LNCaP clone FGC (cell line): ENCODE results near the gene TMEM132D.

Experiments used
- DNase-seq: peaks from one replicate; pipeline ENCODE4 v3.0.0-alpha.2; 2011; ENCODE audit warnings: low read depth
- H3K4me3 ChIP-seq: 2 replicates; pipeline ENCODE4 v1.5.1; 2011; ENCODE audit warnings: mild to moderate bottlenecking, low read depth, low read length, control low read depth
- CTCF ChIP-seq: IDR thresholded peaks from 2 replicates; pipeline ENCODE4 v1.5.1; 2012; ENCODE audit warnings: mild to moderate bottlenecking; ENCODE audit not compliant: control insufficient read depth, insufficient read depth; ENCODE audit errors: extremely low read depth

Gene TMEM132D

GRCh38 chr12:129101816-129102215 is 802.0 kb downstream of the TMEM132D start:
- DNase-seq: no peak
- H3K4me3 ChIP-seq: no peak overlapping the region
- no peak for TF ChIP-seq CTCF

- DNase-seq: no peak
- no peak overlapping the region for H3K4me3 ChIP-seq
- no peak for TF ChIP-seq CTCF
Measured at GRCh38 chr12:129101404-129101803, 802.4 kb downstream of the TMEM132D start.

GRCh38 chr12:129097451-129097850 is 806.4 kb downstream of the TMEM132D start:
- no peak for TF ChIP-seq CTCF
- DNase-seq: no peak
- no peak overlapping the region for H3K4me3 ChIP-seq

- no peak for DNase-seq
- H3K4me3 ChIP-seq: no peak overlapping the region
- no peak for TF ChIP-seq CTCF
Measured at GRCh38 chr12:129096968-129097367, 806.9 kb downstream of the TMEM132D start.

GRCh38 chr12:129096184-129096583 is 807.6 kb downstream of the TMEM132D start:
- H3K4me3 ChIP-seq: no peak overlapping the region
- no peak for TF ChIP-seq CTCF
- DNase-seq: no peak

GRCh38 chr12:129089576-129089975 is 814.2 kb downstream of the TMEM132D start:
- no peak for DNase-seq
- TF ChIP-seq CTCF: no peak
- no peak overlapping the region for H3K4me3 ChIP-seq
